CD4-positive, alpha-beta T cell (primary cell): ENCODE data around the gene CYP2C18. TPM values are rescaled to one million over a fixed set of nuclear protein-coding genes. Genes with fewer than 3 reads are reported as not detected.
"Not testable (repeated sequence)": the region's sequence is repeated elsewhere in the genome, so short reads cannot be mapped to it uniquely, and the experiment has no call there.

Experiments
- ATAC-seq: fragments of 200-7000 bp; cut with Tn5 transposase; one replicate; pipeline ENCODE4 v1.10.0; 2022; ENCODE audit warnings: mild to moderate bottlenecking; ENCODE audit not compliant: poor library complexity
- CTCF ChIA-PET: fragments of 350-600 bp; sonication (Branson Sonifier 250); formaldehyde crosslinking; loops from one replicate; lab custom pipeline; 2021; ENCODE audit warnings: antibody characterized with exemption, inconsistent platforms; lab: Charles Lee
- POLR2A ChIA-PET: fragments of 350-600 bp; sonication (Branson Sonifier 250); formaldehyde crosslinking; loops from one replicate; lab custom pipeline; 2021; ENCODE audit warnings: antibody characterized with exemption, inconsistent platforms; lab: Charles Lee
- DNase-seq, 14 experiments: peaks; one replicate each; pipeline ENCODE4 v3.0.0-alpha.2; 2013 to 2020; ENCODE audit warnings: mixed read lengths in 2 of 14
- H3K27ac ChIP-seq, 2 donors: one replicate each; pipeline versions ENCODE4 v1.5.1 to v1.7.0; 2013; ENCODE audit warnings: low read length in 2 of 2, low read depth in 1 of 2, mild to moderate bottlenecking in 1 of 2
- H3K27me3 ChIP-seq, 2 experiments: 1 replicate in 1 of 2; 2 replicates in 1 of 2; pipeline versions ENCODE4 v1.6.1 to v1.7.0; 2013; ENCODE audit warnings: low read length in 2 of 2, control low read depth in 1 of 2, mild to moderate bottlenecking in 1 of 2, moderate library complexity in 1 of 2; ENCODE audit not compliant: insufficient read depth in 2 of 2, control insufficient read depth in 1 of 2
- H3K36me3 ChIP-seq: one replicate; pipeline ENCODE4 v1.6.1; 2013; ENCODE audit warnings: low read length, control low read depth; ENCODE audit not compliant: insufficient read depth
- H3K4me1 ChIP-seq: one replicate; pipeline ENCODE4 v1.6.1; 2013; ENCODE audit warnings: low read length, control low read depth; ENCODE audit not compliant: insufficient read depth
- H3K4me3 ChIP-seq: one replicate; pipeline ENCODE4 v1.5.1; 2013; ENCODE audit warnings: mild to moderate bottlenecking, low read length, moderate library complexity
- H3K9me3 ChIP-seq, 2 experiments: 1 replicate in 1 of 2; 2 replicates in 1 of 2; pipeline versions ENCODE4 v1.6.1 to v1.7.0; 2013; ENCODE audit warnings: low read length in 2 of 2, mild to moderate bottlenecking in 2 of 2, control low read depth in 1 of 2, moderate library complexity in 1 of 2; ENCODE audit not compliant: control insufficient read depth in 1 of 2, insufficient read depth in 1 of 2
- H3K27ac Mint-ChIP-seq: one replicate; pipeline ENCODE4 v1.8.0; 2020; ENCODE audit warnings: mixed read lengths
- H3K27me3 Mint-ChIP-seq: one replicate; pipeline ENCODE4 v1.8.0; 2021; ENCODE audit warnings: mixed read lengths
- H3K36me3 Mint-ChIP-seq: one replicate; pipeline ENCODE4 v1.8.0; 2021; ENCODE audit warnings: low read depth, mixed read lengths
- H3K4me1 Mint-ChIP-seq: one replicate; pipeline ENCODE4 v1.8.0; 2021; ENCODE audit warnings: low read depth, mixed read lengths
- H3K4me3 Mint-ChIP-seq: one replicate; pipeline ENCODE4 v1.8.0; 2020; ENCODE audit warnings: mild to moderate bottlenecking, mixed read lengths
- H3K9me3 Mint-ChIP-seq: one replicate; pipeline ENCODE4 v1.8.0; 2020; ENCODE audit warnings: mixed read lengths
- CTCF ChIP-seq: fragments of 200-600 bp; IDR thresholded peaks from one replicate; pipeline ENCODE4 v1.8.0; 2022; ENCODE audit warnings: antibody characterized with exemption, mild to moderate bottlenecking
- intact Hi-C, 2 experiments: fragments of 100-400 bp; cut with DNase I in 1 of 2; cut with micrococcal nuclease in 1 of 2; formaldehyde crosslinking; loops; one replicate each; pipeline versions ENCODE4 v1.15.1 to v1.9.0; 2023 to 2025; cut with DNase I, micrococcal nuclease
- total RNA-seq, 174 experiments: library from RNA in 2 of 174; stranded (reverse) in 2 of 174; gene quantifications; one replicate each; pipeline ENCODE4 v1.2.3 and lab custom pipeline; 2021 to 2026

Gene CYP2C18
- total RNA-seq, 2 experiments from 2014 or later = not detected

GRCh38 chr10:94645285-94645684 is 38.2 kb upstream of the CYP2C18 start:
- Mint-ChIP-seq H3K27ac (no peak overlapping the region), H3K27me3 (peaks cover 13% of the 10 kb centered on the region), H3K4me3 (no peak overlapping the region), H3K4me1 (no peaks in the 10 kb centered on the region), H3K36me3 (no peaks in the 10 kb centered on the region), H3K9me3 (no peaks in the 10 kb centered on the region)
- ChIA-PET POLR2A (no interaction called here), CTCF (no interaction called here)
- Histone ChIP-seq H3K36me3 (no peaks in the 10 kb centered on the region), H3K9me3 (no peaks in the 10 kb centered on the region), H3K27ac (no peak overlapping the region), H3K27me3 (no peaks in the 10 kb centered on the region), H3K4me1 (no peaks in the 10 kb centered on the region), H3K4me3 (no peak overlapping the region)
- no peak for TF ChIP-seq CTCF
- ATAC-seq = no peak
- intact Hi-C loops = no loop called here
- no peak for DNase-seq

GRCh38 chr10:94655201-94655600 is 28.3 kb upstream of the CYP2C18 start:
- H3K9me3 Mint-ChIP-seq, H3K36me3 ChIP-seq, H3K36me3 Mint-ChIP-seq, intact Hi-C loops, H3K9me3 ChIP-seq, H3K4me1 ChIP-seq, H3K27me3 Mint-ChIP-seq, H3K4me3 ChIP-seq, DNase-seq, H3K4me3 Mint-ChIP-seq, POLR2A ChIA-PET, H3K27me3 ChIP-seq, H3K4me1 Mint-ChIP-seq, ATAC-seq, H3K27ac Mint-ChIP-seq, H3K27ac ChIP-seq, CTCF ChIA-PET: not testable (repeated sequence)

GRCh38 chr10:94663061-94663460 is 20.5 kb upstream of the CYP2C18 start:
- H3K27ac ChIP-seq, H3K9me3 ChIP-seq, H3K27me3 ChIP-seq, H3K4me1 Mint-ChIP-seq, H3K9me3 Mint-ChIP-seq, H3K27ac Mint-ChIP-seq, POLR2A ChIA-PET, H3K36me3 ChIP-seq, H3K4me3 ChIP-seq, H3K27me3 Mint-ChIP-seq, H3K36me3 Mint-ChIP-seq, H3K4me3 Mint-ChIP-seq, CTCF ChIA-PET, DNase-seq, ATAC-seq, intact Hi-C loops, H3K4me1 ChIP-seq: not testable (repeated sequence)

GRCh38 chr10:94666391-94667102 is 17.0 kb upstream of the CYP2C18 start:
- ATAC-seq = no peak
- TF ChIP-seq CTCF = no peak

More at GRCh38 chr10:94666391-94667102, 17.0 kb upstream of the CYP2C18 start:
- H3K27ac ChIP-seq = no peak overlapping the region
- no peak for DNase-seq
- H3K4me1 ChIP-seq = no peaks in the 10 kb centered on the region
- H3K4me3 Mint-ChIP-seq = no peak overlapping the region
- H3K36me3 ChIP-seq = no peaks in the 10 kb centered on the region
- intact Hi-C loops = no loop called here
- H3K4me3 ChIP-seq = no peak overlapping the region
- peaks cover 0 to 2% of the 10 kb centered on the region in 2 experiments for H3K27me3 ChIP-seq
- H3K4me1 Mint-ChIP-seq = no peaks in the 10 kb centered on the region
- peaks cover 0 to 8% of the 10 kb centered on the region in 2 experiments for H3K9me3 ChIP-seq
- no peak overlapping the region for H3K27ac Mint-ChIP-seq
- peaks cover 14% of the 10 kb centered on the region for H3K27me3 Mint-ChIP-seq
- POLR2A ChIA-PET = no interaction called here
- H3K36me3 Mint-ChIP-seq = no peaks in the 10 kb centered on the region
- H3K9me3 Mint-ChIP-seq = peaks cover 4% of the 10 kb centered on the region
- CTCF ChIA-PET = no interaction called here
